Measurements from ENCODE around the gene OR10A4. TPM values are rescaled to one million over a fixed set of nuclear protein-coding genes. Genes with fewer than 3 reads are reported as not detected.

OR10A4 gene
- total and polyA plus RNA-seq, 2 donors (not counting 3 experiments of a cell fraction or from before 2014, with no cell fraction given): not detected

GRCh38 chr11:6855971-6856541 is 20.4 kb upstream of the OR10A4 start:
- dilution Hi-C loops (cut with MboI; ENCODE audit: extremely low pct_ligation_motif_present, low sequenced_read_pairs) (no loop called here), intact Hi-C loops (cut with micrococcal nuclease) (no loop called here)
- no peak overlapping the region for H3K27ac ChIP-seq (ENCODE audit: insufficient read depth, low read depth, low read length)
- H3K36me3 ChIP-seq (ENCODE audit: control insufficient read depth in 2 of 2, extremely low read depth in 1 of 2, insufficient read depth in 2 of 2, low read length in 2 of 2): no peaks in the 10 kb centered on the region
- H3K9me3 ChIP-seq (replicated peaks; ENCODE audit: control insufficient read depth, insufficient read depth, low read length): no peaks in the 10 kb centered on the region
- DNase-seq (ENCODE audit: low read depth, low spot score) (no peak), FAIRE-seq (no peak)
- TF ChIP-seq MYC (IDR thresholded peaks at IDR 0.05; ENCODE audit: low read depth, low read length) (no peak), CTCF (IDR thresholded peaks at IDR 0.05; ENCODE audit: extremely low read depth in 1 of 2, insufficient read depth in 1 of 2, low read depth in 1 of 2, low read length in 2 of 2) (no peak), JUN (IDR thresholded peaks at IDR 0.05; ENCODE audit: borderline replicate concordance, insufficient read depth, insufficient read length, low read depth) (no peak), FOS (IDR thresholded peaks at IDR 0.05; ENCODE audit: borderline replicate concordance, insufficient read depth, low read length) (no peak), EZH2 (IDR thresholded peaks at IDR 0.05; ENCODE audit: borderline replicate concordance, low read depth, low read length, severe bottlenecking) (no peak), MAX (IDR thresholded peaks at IDR 0.05; ENCODE audit: insufficient read depth, insufficient read length) (no peak), GATA2 (IDR thresholded peaks at IDR 0.05; ENCODE audit: insufficient read depth, insufficient read length, low read depth, low read length) (no peak), POLR2A (IDR thresholded peaks at IDR 0.05; ENCODE audit: low read depth, low read length) (no peak), POLR2AphosphoS5 (IDR thresholded peaks at IDR 0.05; ENCODE audit: insufficient read depth, low read depth, low read length) (no peak)
- no TSS peak for BruUV-seq (replicated peaks)
- H3K9me1 ChIP-seq (replicated peaks; ENCODE audit: control insufficient read depth, extremely low read depth, insufficient read depth, low read length): no peaks in the 10 kb centered on the region
- no peaks in the 10 kb centered on the region for H3K79me2 ChIP-seq (ENCODE audit: control insufficient read depth, insufficient read depth, low read length)
- no peak overlapping the region for H3K4me3 ChIP-seq (replicated peaks in 1 of 3; ENCODE audit: insufficient read depth in 1 of 3, low read depth in 1 of 3, low read length in 3 of 3)
- H3K9ac ChIP-seq (replicated peaks; ENCODE audit: extremely low read depth, insufficient read depth, low read length): no peak overlapping the region
- ChIA-PET POLR2A (no interaction called here), CTCF (interaction anchor here (0.9 to 1.2 kb wide), 2 partner anchors 20 to 43 kb away, joined by 3 read pairs; partner anchors contain the start of gene OR10A4)
- H3K4me1 ChIP-seq (ENCODE audit: control insufficient read depth, extremely low read depth, insufficient read depth, low read length): no peaks in the 10 kb centered on the region
- H3K4me2 ChIP-seq (ENCODE audit: insufficient read depth, low read length): no peak overlapping the region
- no peak overlapping the region for H2AFZ ChIP-seq (ENCODE audit: low read depth, low read length)
- no peaks in the 10 kb centered on the region for H4K20me1 ChIP-seq (replicated peaks; ENCODE audit: control insufficient read depth, extremely low read depth, insufficient read depth, low read length)
- H3K27me3 ChIP-seq (ENCODE audit: control insufficient read depth in 2 of 2, insufficient read depth in 2 of 2, low read length in 2 of 2): no peaks in the 10 kb centered on the region
